Liver (tissue), 9 donors: Measurements from ENCODE around the gene TMPRSS3. TPM values are rescaled to one million over a fixed set of nuclear protein-coding genes. Genes with fewer than 3 reads are reported as not detected.

ENCODE experiments used
- DNase-seq: peaks from one replicate; pipeline ENCODE4 v3.0.0-alpha.2; 2017; ENCODE audit warnings: low spot score
- H3K27ac ChIP-seq, 2 donors: one replicate each; pipeline ENCODE4 v1.7.0; 2013; ENCODE audit warnings: inconsistent platforms in 2 of 2, low read length in 2 of 2, control low read depth in 1 of 2, low read depth in 1 of 2, mild to moderate bottlenecking in 1 of 2
- H3K27me3 ChIP-seq, 4 donors: one replicate each; pipeline versions ENCODE4 v1.6.1 to v1.7.0; 2013; ENCODE audit warnings: low read length in 3 of 4, inconsistent platforms in 1 of 4, mild to moderate bottlenecking in 1 of 4, moderate library complexity in 1 of 4; ENCODE audit not compliant: control insufficient read depth in 4 of 4, insufficient read depth in 4 of 4
- H3K36me3 ChIP-seq, 4 donors: one replicate each; pipeline versions ENCODE4 v1.6.1 to v1.7.0; 2013; ENCODE audit warnings: low read length in 3 of 4, mild to moderate bottlenecking in 3 of 4, low read depth in 1 of 4, moderate library complexity in 1 of 4; ENCODE audit not compliant: control insufficient read depth in 4 of 4, insufficient read depth in 3 of 4
- H3K4me1 ChIP-seq, 4 donors: one replicate each; pipeline versions ENCODE4 v1.6.1 to v1.7.0; 2013; ENCODE audit warnings: low read length in 3 of 4, mild to moderate bottlenecking in 3 of 4, moderate library complexity in 1 of 4; ENCODE audit not compliant: control insufficient read depth in 4 of 4, insufficient read depth in 4 of 4
- H3K4me3 ChIP-seq, 3 donors: one replicate each; pipeline versions ENCODE4 v1.6.1 to v1.7.0; 2013; ENCODE audit warnings: low read length in 3 of 3, control low read depth in 1 of 3, low read depth in 1 of 3, mild to moderate bottlenecking in 1 of 3
- H3K9ac ChIP-seq, 2 donors: one replicate each; pipeline ENCODE4 v1.7.0; 2013; ENCODE audit warnings: low read length in 2 of 2, mild to moderate bottlenecking in 2 of 2, moderate library complexity in 2 of 2, control low read depth in 1 of 2, low read depth in 1 of 2
- H3K9me3 ChIP-seq, 4 donors: one replicate each; pipeline versions ENCODE4 v1.6.1 to v1.7.0; 2013; ENCODE audit warnings: low read length in 3 of 4; ENCODE audit not compliant: control insufficient read depth in 4 of 4
- CTCF ChIP-seq: fragments of 150-350 bp; IDR thresholded peaks from 2 replicates; pipeline ENCODE4 v1.5.1; 2017; ENCODE audit warnings: improper control_type of control experiment, low read depth, low read length; ENCODE audit not compliant: missing input control
- FOXA1 ChIP-seq: IDR thresholded peaks from 2 replicates; pipeline ENCODE4 v1.6.1; 2016; ENCODE audit warnings: antibody characterized with exemption
- GABPA ChIP-seq, 2 donors: IDR thresholded peaks in 1 of 2; conservative IDR thresholded peaks in 1 of 2; 2 replicates each; pipeline ENCODE4 v1.6.1; 2016; ENCODE audit warnings: antibody characterized with exemption in 2 of 2, mild to moderate bottlenecking in 1 of 2, moderate library complexity in 1 of 2
- HNF4A ChIP-seq, 2 donors: conservative IDR thresholded peaks; 2 replicates each; pipeline ENCODE4 v1.6.1; 2016; ENCODE audit warnings: antibody characterized with exemption in 2 of 2, mild to moderate bottlenecking in 2 of 2
- HNF4G ChIP-seq: IDR thresholded peaks from 2 replicates; pipeline ENCODE4 v1.6.1; 2016; ENCODE audit warnings: antibody characterized with exemption
- JUND ChIP-seq, 2 donors: IDR thresholded peaks; 2 replicates each; pipeline ENCODE4 v1.6.1; 2016; ENCODE audit warnings: antibody characterized with exemption in 2 of 2
- MAX ChIP-seq: IDR thresholded peaks from 2 replicates; pipeline ENCODE4 v1.6.1; 2016; ENCODE audit warnings: antibody characterized with exemption
- NR2F2 ChIP-seq: IDR thresholded peaks from 2 replicates; pipeline ENCODE4 v1.6.1; 2016; ENCODE audit warnings: antibody characterized with exemption
- RAD21 ChIP-seq, 2 donors: IDR thresholded peaks; 2 replicates each; pipeline ENCODE4 v1.6.1; 2016; ENCODE audit warnings: antibody characterized with exemption in 2 of 2, mild to moderate bottlenecking in 2 of 2
- RXRA ChIP-seq, 2 donors: IDR thresholded peaks; 2 replicates each; pipeline ENCODE4 v1.6.1; 2017 to 2018; ENCODE audit warnings: antibody characterized with exemption in 2 of 2, mild to moderate bottlenecking in 1 of 2
- SP1 ChIP-seq: IDR thresholded peaks from 2 replicates; pipeline ENCODE4 v1.6.1; 2018; ENCODE audit warnings: antibody characterized with exemption, mild to moderate bottlenecking
- TAF1 ChIP-seq: conservative IDR thresholded peaks from 2 replicates; pipeline ENCODE4 v1.6.1; 2016; ENCODE audit warnings: antibody characterized with exemption, mild to moderate bottlenecking
- ZBTB33 ChIP-seq: IDR thresholded peaks from 2 replicates; pipeline ENCODE4 v1.6.1; 2016; ENCODE audit warnings: antibody characterized with exemption
- WGBS: extraction: QIAGEN DNeasy Blood & Tissue Kit; methylation state at CpG from one replicate; pipeline ENCODE4 v1.1.7; 2013; 5-methylcytosine and 5-hydroxymethylcytosine counted together
- polyA plus RNA-seq, 2 donors: library from polyadenylated mRNA; stranded (reverse) in 1 of 2; unstranded in 1 of 2; fragments of 200-250 nt in 1 of 2; fragments of >200 nt in 1 of 2; fragmentation: Nextera tagmentation in 1 of 2; extraction: Ambion mirVana in 1 of 2; gene quantifications; one replicate each; pipeline versions ENCODE4 v1.2.1 to v1.2.3, GENCODE V29; 2013 to 2015
- total RNA-seq, 2 donors: library from RNA; depleted of rRNA; stranded (reverse); fragments of >200 nt; gene quantifications; one replicate each; pipeline ENCODE4 v1.2.3, GENCODE V29; 2014
- donor health status: healthy.
- donor health status: healthy.
- donor health status: healthy.
- donor health status: healthy.
- donor health status: healthy.

Gene TMPRSS3
- total and polyA plus RNA-seq, 4 donors: 0.25 to 0.50 TPM; not detected in 2

- H3K9me3 ChIP-seq: no peaks in the 10 kb centered on the region
- no peak overlapping the region for H3K27ac ChIP-seq
- no peaks in the 10 kb centered on the region for H3K4me1 ChIP-seq
- DNase-seq: no peak
- H3K4me3 ChIP-seq: no peak overlapping the region
- 83% methylated on average over 14 of the region's 14 CpGs for WGBS
- no peaks in the 10 kb centered on the region for H3K36me3 ChIP-seq
- H3K27me3 ChIP-seq: peaks cover 0 to 9% (median 0%) of the 10 kb centered on the region in 4 donors
- TF ChIP-seq HNF4G (no peak), FOXA1 (no peak)
- H3K9ac ChIP-seq: no peak overlapping the region
Measured at GRCh38 chr21:42349420-42350317, 46.2 kb downstream of the TMPRSS3 start.

GRCh38 chr21:42348762-42349161, 47.1 kb downstream of the TMPRSS3 start:
- Histone ChIP-seq H3K36me3 (no peaks in the 10 kb centered on the region), H3K4me3 (no peak overlapping the region), H3K4me1 (no peaks in the 10 kb centered on the region), H3K9me3 (no peaks in the 10 kb centered on the region), H3K27me3 (peaks cover 0 to 9% (median 0%) of the 10 kb centered on the region in 4 donors), H3K9ac (no peak overlapping the region), H3K27ac (no peak overlapping the region)
- WGBS: 99% methylated on average over 2 of the region's 2 CpGs
- TF ChIP-seq CTCF: no peak
- TF ChIP-seq NR2F2: no peak
- no peak for TF ChIP-seq HNF4A (conservative IDR thresholded peaks at IDR 0.05)
- no peak for TF ChIP-seq GABPA (IDR thresholded peaks at IDR 0.05 in 1 of 2, conservative IDR thresholded peaks at IDR 0.05 in 1 of 2)
- TF ChIP-seq RAD21 (IDR thresholded peaks at IDR 0.05): no peak
- no peak for TF ChIP-seq ZBTB33
- no peak for TF ChIP-seq JUND (IDR thresholded peaks at IDR 0.05)
- DNase-seq: no peak

GRCh38 chr21:42347601-42348327, 48.1 kb downstream of the TMPRSS3 start:
- DNase-seq: no peak
- Histone ChIP-seq H3K9ac (no peak overlapping the region), H3K27me3 (peaks cover 0 to 9% (median 0%) of the 10 kb centered on the region in 4 donors), H3K36me3 (no peaks in the 10 kb centered on the region), H3K4me3 (no peak overlapping the region), H3K27ac (no peak overlapping the region), H3K9me3 (no peaks in the 10 kb centered on the region), H3K4me1 (no peaks in the 10 kb centered on the region)
- TF ChIP-seq HNF4A (conservative IDR thresholded peaks at IDR 0.05) (no peak), SP1 (no peak), RXRA (IDR thresholded peaks at IDR 0.05) (no peak), NR2F2 (no peak), MAX (no peak), RAD21 (IDR thresholded peaks at IDR 0.05) (no peak), TAF1 (no peak)
- WGBS: 91% methylated on average over 30 of the region's 30 CpGs
